ENCODE data around the gene SUGP1.
A peak's percentile ranks its signal among the peaks of the same experiment; 100 is the strongest.
"Not testable (repeated sequence)": the region's sequence is repeated elsewhere in the genome, so short reads cannot be mapped to it uniquely, and the experiment has no call there.

The SUGP1 gene

GRCh38 chr19:19320361-19321140, at the start of gene SUGP1, which contains the start of gene MAU2:
Gene SUGP1, minus strand, starts transcription at chr19:19320509. Its CDS starts 13 bp downstream, at chr19:19320496.
Gene MAU2, plus strand, starts transcription at chr19:19320829. Its CDS starts 31 bp downstream, at chr19:19320860.
- peak; percentile 92 for DNase-seq (ENCODE audit: low spot score)

- DNase-seq (ENCODE audit: low spot score) = no peak
These were observed 47.8 kb upstream of the SUGP1 start for GRCh38 chr19:19368087-19368486.

- peak; percentile 74 for DNase-seq (ENCODE audit: low spot score)
These were observed 46.4 kb upstream of the SUGP1 start for GRCh38 chr19:19366434-19367396.

- DNase-seq (ENCODE audit: low spot score) = no peak
These were observed 41.8 kb upstream of the SUGP1 start for GRCh38 chr19:19362075-19362474.

- peak; percentile 79 for DNase-seq (ENCODE audit: low spot score)
These were observed 40.8 kb upstream of the SUGP1 start for GRCh38 chr19:19361075-19361594.

- DNase-seq (ENCODE audit: low spot score) = no peak
These were observed 36.7 kb upstream of the SUGP1 start for GRCh38 chr19:19356901-19357566.

GRCh38 chr19:19356500-19356899, 36.2 kb upstream of the SUGP1 start:
- no peak for DNase-seq (ENCODE audit: low spot score)

- no peak for DNase-seq (ENCODE audit: low spot score)
These were observed 35.4 kb upstream of the SUGP1 start for GRCh38 chr19:19355606-19356139.

- no peak for DNase-seq (ENCODE audit: low spot score)
These were observed 34.6 kb upstream of the SUGP1 start for GRCh38 chr19:19354932-19355331.

GRCh38 chr19:19354007-19354406, 33.7 kb upstream of the SUGP1 start:
- DNase-seq (ENCODE audit: low spot score) = no peak

GRCh38 chr19:19352823-19353222, 32.5 kb upstream of the SUGP1 start:
- DNase-seq (ENCODE audit: low spot score) = no peak

- DNase-seq (ENCODE audit: low spot score) = not testable (repeated sequence)
These were observed 30.4 kb upstream of the SUGP1 start for GRCh38 chr19:19350756-19351155.

- no peak for DNase-seq (ENCODE audit: low spot score)
These were observed 29.1 kb upstream of the SUGP1 start for GRCh38 chr19:19349365-19349764.

- DNase-seq (ENCODE audit: low spot score) = no peak
These were observed 28.0 kb upstream of the SUGP1 start for GRCh38 chr19:19348266-19348665.

GRCh38 chr19:19347401-19348110, 27.2 kb upstream of the SUGP1 start:
- DNase-seq (ENCODE audit: low spot score) = no peak

GRCh38 chr19:19345970-19346369, 25.7 kb upstream of the SUGP1 start:
- no peak for DNase-seq (ENCODE audit: low spot score)

GRCh38 chr19:19345232-19345631, 24.9 kb upstream of the SUGP1 start:
- no peak for DNase-seq (ENCODE audit: low spot score)

GRCh38 chr19:19343762-19344161, 23.5 kb upstream of the SUGP1 start:
- no peak for DNase-seq (ENCODE audit: low spot score)

GRCh38 chr19:19343016-19343362, 22.7 kb upstream of the SUGP1 start:
- DNase-seq (ENCODE audit: low spot score) = no peak

- peak; percentile 36 for DNase-seq (ENCODE audit: low spot score)
These were observed 22.0 kb upstream of the SUGP1 start for GRCh38 chr19:19342086-19343015.

All from Ammon's horn (tissue), 1 donor.